GM12864 (cell line): ENCODE results near the gene DIRAS2.

Source experiments
- DNase-seq: peaks from one replicate; pipeline ENCODE4 v3.0.0-alpha.2; 2011; ENCODE audit warnings: low read depth
- H3K4me3 ChIP-seq: 2 replicates; pipeline ENCODE4 v1.5.1; 2011; ENCODE audit warnings: mild to moderate bottlenecking, low read depth, low read length, control low read depth
- TF ChIP-seq, protein P1 (sequence below): IDR thresholded peaks from 2 replicates; pipeline ENCODE4 v1.5.1; 2011; ENCODE audit warnings: low read depth, mild to moderate bottlenecking, moderate library complexity, low read length, control low read depth, inconsistent platforms; ENCODE audit errors: missing control alignments

The DIRAS2 gene

DNA sequence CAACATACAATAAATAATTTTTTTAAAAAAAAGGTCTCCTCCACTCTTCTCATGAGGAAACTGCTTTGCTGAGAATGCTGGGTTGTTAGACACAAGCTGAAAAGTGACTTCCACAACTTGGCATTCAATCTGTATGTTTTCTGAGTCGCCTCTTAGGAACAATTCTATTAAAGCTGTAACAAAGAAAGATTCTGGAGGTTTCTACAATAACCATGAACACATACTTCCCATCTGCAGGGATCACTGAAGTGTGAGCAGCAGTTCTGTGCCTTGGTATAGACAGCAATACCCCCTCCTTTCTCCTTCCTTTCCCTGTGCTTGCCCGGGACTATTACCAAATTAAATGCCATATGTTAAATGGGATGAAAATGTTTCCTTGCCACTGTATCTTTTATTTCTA is 1.5 kb downstream of the DIRAS2 start:
- TF ChIP-seq, protein P1, sequence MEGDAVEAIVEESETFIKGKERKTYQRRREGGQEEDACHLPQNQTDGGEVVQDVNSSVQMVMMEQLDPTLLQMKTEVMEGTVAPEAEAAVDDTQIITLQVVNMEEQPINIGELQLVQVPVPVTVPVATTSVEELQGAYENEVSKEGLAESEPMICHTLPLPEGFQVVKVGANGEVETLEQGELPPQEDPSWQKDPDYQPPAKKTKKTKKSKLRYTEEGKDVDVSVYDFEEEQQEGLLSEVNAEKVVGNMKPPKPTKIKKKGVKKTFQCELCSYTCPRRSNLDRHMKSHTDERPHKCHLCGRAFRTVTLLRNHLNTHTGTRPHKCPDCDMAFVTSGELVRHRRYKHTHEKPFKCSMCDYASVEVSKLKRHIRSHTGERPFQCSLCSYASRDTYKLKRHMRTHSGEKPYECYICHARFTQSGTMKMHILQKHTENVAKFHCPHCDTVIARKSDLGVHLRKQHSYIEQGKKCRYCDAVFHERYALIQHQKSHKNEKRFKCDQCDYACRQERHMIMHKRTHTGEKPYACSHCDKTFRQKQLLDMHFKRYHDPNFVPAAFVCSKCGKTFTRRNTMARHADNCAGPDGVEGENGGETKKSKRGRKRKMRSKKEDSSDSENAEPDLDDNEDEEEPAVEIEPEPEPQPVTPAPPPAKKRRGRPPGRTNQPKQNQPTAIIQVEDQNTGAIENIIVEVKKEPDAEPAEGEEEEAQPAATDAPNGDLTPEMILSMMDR, result no peak
- DNase-seq, result no peak
- no peak overlapping the region for H3K4me3 ChIP-seq

DNA sequence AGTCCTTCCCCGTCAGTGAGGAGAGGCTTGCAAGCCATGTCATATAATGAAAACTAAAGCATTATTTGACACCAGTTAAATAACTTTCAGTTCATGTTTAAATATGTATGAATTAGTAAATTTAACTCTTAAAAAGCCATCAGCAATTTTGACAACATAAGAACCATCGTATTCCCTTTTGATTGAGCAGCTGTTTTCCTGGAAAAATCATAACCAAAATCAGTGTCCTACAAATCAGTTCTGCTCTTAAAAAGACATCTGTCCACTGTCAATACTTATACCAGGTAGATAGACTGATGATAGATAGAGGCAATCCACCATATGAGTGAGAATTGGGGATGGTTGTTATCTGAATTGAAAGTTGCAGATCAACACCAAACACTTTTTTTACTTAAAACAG is 2.3 kb downstream of the DIRAS2 start:
- H3K4me3 ChIP-seq, result no peak overlapping the region
- DNase-seq, result no peak
- TF ChIP-seq, protein P1, result no peak

DNA sequence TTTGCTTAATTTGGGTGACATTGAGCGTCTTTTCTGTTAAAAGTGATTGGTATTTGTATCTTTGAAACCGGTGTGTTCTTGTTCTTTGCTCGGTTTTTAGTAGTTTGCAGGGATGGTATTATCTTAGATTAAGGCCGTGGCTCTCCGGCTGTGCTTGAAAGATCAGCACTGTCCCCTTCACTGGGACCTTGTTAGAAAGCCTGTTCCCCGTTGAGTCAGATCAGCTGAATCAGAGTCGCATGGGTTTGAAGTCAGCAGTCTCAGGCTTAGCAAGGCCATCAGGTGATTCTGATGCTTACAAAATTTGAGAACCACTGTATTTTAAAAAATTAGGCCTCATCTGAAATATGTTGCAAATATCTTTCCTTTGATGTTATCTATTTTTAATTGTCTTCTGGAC is 5.0 kb downstream of the DIRAS2 start:
- TF ChIP-seq, protein P1, result no peak
- H3K4me3 ChIP-seq, result no peak overlapping the region
- DNase-seq, result no peak

DNA sequence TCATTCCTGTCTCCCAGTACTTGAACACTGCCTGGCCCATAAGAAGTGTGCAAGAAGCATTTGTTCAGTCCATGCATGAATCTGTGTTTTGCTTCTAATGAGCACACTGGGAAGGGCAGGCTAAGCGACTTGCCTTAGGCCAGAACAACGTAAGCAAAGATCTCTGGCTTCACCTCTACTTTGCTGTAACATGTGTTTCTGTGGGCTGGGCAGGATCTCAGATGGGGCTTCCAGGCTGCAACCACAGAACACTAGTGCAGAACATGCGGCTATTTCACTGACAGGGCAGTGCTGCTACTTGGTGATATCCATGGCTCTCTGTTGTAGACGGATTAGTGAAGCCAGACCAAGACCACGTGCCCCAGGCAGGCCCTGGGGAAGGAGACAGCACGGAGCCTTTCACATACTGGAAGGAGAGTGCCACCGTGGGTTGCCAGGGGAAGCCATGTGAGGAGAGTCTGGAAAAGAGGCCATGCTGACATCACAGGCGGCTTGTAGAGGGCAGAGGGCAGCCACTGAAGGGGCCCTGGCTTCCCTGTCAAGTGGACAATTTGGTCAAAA is 9.9 kb downstream of the DIRAS2 start:
- no peak overlapping the region for H3K4me3 ChIP-seq
- DNase-seq, result no peak
- TF ChIP-seq, protein P1, result no peak

DNA sequence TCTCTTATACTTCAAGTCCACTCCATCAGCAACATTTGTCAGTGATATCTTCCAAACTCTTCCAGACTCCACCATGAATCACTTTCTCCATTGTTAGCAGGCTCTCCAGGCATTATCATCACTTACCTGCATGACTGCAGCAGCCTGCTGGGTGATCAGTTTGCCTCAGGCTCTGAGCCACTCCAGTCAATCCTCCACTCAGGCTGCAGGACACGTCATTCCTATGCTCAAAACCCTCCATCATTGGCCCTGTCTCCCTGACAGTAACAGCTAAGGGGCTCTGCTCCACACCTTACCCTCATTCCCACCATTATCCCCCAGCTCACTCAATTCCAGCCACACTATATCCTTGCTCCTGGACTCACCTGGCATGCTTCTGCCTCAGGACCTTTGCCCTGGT is 10.7 kb downstream of the DIRAS2 start:
- no peak overlapping the region for H3K4me3 ChIP-seq
- DNase-seq, result no peak
- TF ChIP-seq, protein P1, result no peak

DNA sequence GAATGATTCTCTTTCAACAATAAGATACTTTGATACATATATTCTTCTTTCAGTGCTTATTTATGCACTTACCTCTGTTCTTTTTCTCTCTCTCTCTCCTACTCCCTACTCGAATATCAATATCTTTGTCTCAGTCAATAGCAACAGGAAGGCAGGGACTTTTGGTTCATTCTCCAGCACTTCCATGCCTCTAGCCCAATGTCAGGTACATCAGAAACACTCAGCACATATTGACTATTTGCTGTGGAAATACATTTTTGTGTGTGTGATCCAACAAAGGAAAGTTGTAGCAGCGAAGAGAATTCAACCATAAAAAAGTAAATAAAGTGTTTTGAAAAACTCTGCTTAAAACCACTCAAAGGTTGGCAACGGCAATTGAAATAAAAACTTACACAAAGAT is 12.6 kb downstream of the DIRAS2 start:
- DNase-seq, result no peak
- no peak overlapping the region for H3K4me3 ChIP-seq
- TF ChIP-seq, protein P1, result no peak

DNA sequence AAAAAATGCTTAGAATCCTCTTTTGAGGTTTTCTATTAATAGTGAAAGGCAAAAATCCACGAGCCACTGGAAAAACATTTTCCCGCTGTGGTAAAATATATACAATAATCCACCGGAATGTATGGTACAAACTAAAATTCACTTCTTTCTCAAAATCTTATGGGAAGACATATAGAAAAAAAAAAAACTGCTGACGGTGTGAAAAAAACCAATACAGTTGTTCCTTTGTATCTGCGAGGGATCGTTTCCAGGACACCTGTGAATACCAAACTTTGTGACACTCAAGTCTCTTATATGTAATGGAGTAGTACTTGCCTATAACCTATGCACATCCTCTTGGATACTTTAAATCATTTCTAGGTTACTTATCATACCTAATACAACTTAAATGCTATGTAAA is 13.3 kb downstream of the DIRAS2 start:
- TF ChIP-seq, protein P1, result no peak
- H3K4me3 ChIP-seq, result no peak overlapping the region
- no peak for DNase-seq
